H1 (cell line): Measurements from ENCODE around the gene NECAB3. TPM values are rescaled to one million over a fixed set of nuclear protein-coding genes. Genes with fewer than 3 reads are reported as not detected.

Experiments used
- RNF2 ChIP-seq: fragments of 200-900, 300-1000 bp; sonication (generic); IDR thresholded peaks from 2 replicates; pipeline ENCODE4 v1.7.1; 2016; ENCODE audit warnings: borderline replicate concordance, low read depth, mild to moderate bottlenecking, antibody characterized with exemption, low read length; ENCODE audit not compliant: poor library complexity, severe bottlenecking; ENCODE audit errors: missing control alignments
- SRF ChIP-seq: IDR thresholded peaks from 2 replicates; pipeline ENCODE4 v1.6.1; 2011; ENCODE audit warnings: mild to moderate bottlenecking, low read depth, low read length, moderate library complexity
- polyA plus RNA-seq, 7 experiments: library from polyadenylated mRNA; depleted of rRNA in 3 of 7; stranded (reverse) in 5 of 7; unstranded in 2 of 7; fragments of >200 nt in 5 of 7; fragments of 200-250 nt in 2 of 7; gene quantifications; 1 replicate in 5 of 7; 2 replicates in 1 of 7; 4 replicates in 1 of 7; pipeline versions ENCODE4 v1.2.1 to v1.2.3, GENCODE V29; 2011 to 2013; ENCODE audit warnings: missing spikeins in 2 of 7, mixed read lengths in 2 of 7
- total RNA-seq: library from RNA; stranded (reverse); fragmentation: NEBNext Ultra II Directional; extraction: Animal tissue kit (Norgen Biotek cat#: 25700); gene quantifications from 2 replicates; pipeline ENCODE4 v1.2.1, GENCODE V29; 2021

Gene NECAB3
- total and polyA plus RNA-seq, 2 of the 8 experiments (the other 6 are each of a cell fraction or from before 2014, with no cell fraction given), result 20.5 to 46.2 TPM

DNA sequence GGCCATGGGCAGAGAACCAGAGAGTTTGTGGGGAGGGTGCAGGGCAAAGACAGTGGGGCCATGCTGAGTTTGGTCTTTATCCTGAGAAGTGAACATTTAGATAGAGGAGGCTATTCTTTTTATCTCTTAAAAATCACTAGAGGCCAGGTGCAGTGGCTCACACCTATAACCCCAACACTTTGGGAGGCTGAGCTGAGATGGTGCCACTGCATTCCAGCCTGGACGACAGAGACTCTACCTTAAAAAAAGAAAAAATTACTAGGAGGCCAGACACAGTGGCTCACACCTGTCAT lies 37.2 kb upstream of the NECAB3 start (continued):
- TF ChIP-seq SRF (no peak), RNF2 (no peak)
